Epithelial cell of proximal tubule (primary cell): ENCODE data around the gene UROC1. TPM values are rescaled to one million over a fixed set of nuclear protein-coding genes. Genes with fewer than 3 reads are reported as not detected.

Experiments used
- DNase-seq: peaks from one replicate; pipeline ENCODE4 v3.0.0-alpha.2; 2011; ENCODE audit warnings: low read depth
- H3K4me3 ChIP-seq: 2 replicates; pipeline ENCODE4 v1.5.1; 2011; ENCODE audit warnings: low read depth, mild to moderate bottlenecking, low read length
- CTCF ChIP-seq: conservative IDR thresholded peaks from 2 replicates; pipeline ENCODE4 v1.5.1; 2012; ENCODE audit warnings: low read depth, mild to moderate bottlenecking, low read length
- total RNA-seq: library from RNA; depleted of rRNA; stranded (reverse); fragments of >200 nt; gene quantifications from 2 replicates; pipeline ENCODE4 v1.2.3, GENCODE V29; 2015

UROC1 gene
- total RNA-seq, 1 donor from 2014 or later: not detected

GRCh38 chr3:126555795-126556636 is 38.4 kb upstream of the UROC1 start:
- no peak for TF ChIP-seq CTCF
- DNase-seq: no peak
- H3K4me3 ChIP-seq: no peak overlapping the region

GRCh38 chr3:126554560-126555525 is 37.3 kb upstream of the UROC1 start:
- no peak overlapping the region for H3K4me3 ChIP-seq
- no peak for DNase-seq
- TF ChIP-seq CTCF: no peak

- no peak for TF ChIP-seq CTCF
- no peak overlapping the region for H3K4me3 ChIP-seq
- DNase-seq: no peak
Measured at GRCh38 chr3:126553284-126554084, 35.9 kb upstream of the UROC1 start.

GRCh38 chr3:126552688-126553283 is 35.2 kb upstream of the UROC1 start:
- H3K4me3 ChIP-seq: no peak overlapping the region
- no peak for DNase-seq
- no peak for TF ChIP-seq CTCF

GRCh38 chr3:126551839-126552687 is 34.5 kb upstream of the UROC1 start:
- no peak overlapping the region for H3K4me3 ChIP-seq
- no peak for TF ChIP-seq CTCF
- DNase-seq: no peak
